GM18858 (cell line): ENCODE results near the gene CDK4.
"Not testable (repeated sequence)": the region's sequence is repeated elsewhere in the genome, so short reads cannot be mapped to it uniquely, and the experiment has no call there.

Source experiments
- ATAC-seq: cut with Tn5 transposase; IDR thresholded peaks from one replicate; pipeline ENCODE4 v1.9.1; 2021; ENCODE audit not compliant: unreplicated experiment

CDK4 gene

GRCh38 chr12:57715036-57715748, 36.9 kb downstream of the CDK4 start:
- not testable (repeated sequence) for ATAC-seq

GRCh38 chr12:57713209-57713608, 38.9 kb downstream of the CDK4 start:
- no peak for ATAC-seq

GRCh38 chr12:57712701-57713100, 39.4 kb downstream of the CDK4 start:
- ATAC-seq: no peak

- ATAC-seq: no peak
Measured at GRCh38 chr12:57708296-57708695, 43.8 kb downstream of the CDK4 start.

GRCh38 chr12:57707250-57707649, 44.9 kb downstream of the CDK4 start:
- no peak for ATAC-seq

- no peak for ATAC-seq
Measured at GRCh38 chr12:57700317-57700716, 51.8 kb downstream of the CDK4 start.

GRCh38 chr12:57698414-57698813, 53.7 kb downstream of the CDK4 start:
- no peak for ATAC-seq
